Sigmoid colon (tissue), 4 donors: ENCODE measurements around the gene ANTXR1.

ENCODE experiments used
- EP300 ChIP-seq, 4 donors: sonication (generic); formaldehyde crosslinking; IDR thresholded peaks; one replicate each; pipeline ENCODE4 v1.6.1; 2017; ENCODE audit warnings: antibody characterized with exemption in 4 of 4
- POLR2A ChIP-seq, 2 donors: fragments of 450-650 bp; IDR thresholded peaks; one replicate each; pipeline ENCODE4 v1.6.1; 2016; ENCODE audit warnings: antibody characterized with exemption in 2 of 2, mild to moderate bottlenecking in 2 of 2, moderate library complexity in 2 of 2
- POLR2AphosphoS5 ChIP-seq, 4 donors: sonication (generic); formaldehyde crosslinking; IDR thresholded peaks; one replicate each; pipeline ENCODE4 v1.6.1; 2017; ENCODE audit warnings: antibody characterized with exemption in 4 of 4
- TF ChIP-seq, protein P1 (sequence below), 4 experiments: fragments of 450-650 bp in 3 of 4; fragments of 200-600 bp in 1 of 4; IDR thresholded peaks; one replicate each; pipeline ENCODE4 v1.5.1; 2016 to 2019; ENCODE audit warnings: antibody characterized with exemption in 4 of 4, mild to moderate bottlenecking in 3 of 4, moderate library complexity in 2 of 4

GRCh38 chr2:69088466-69088865 is 75.5 kb downstream of the ANTXR1 start:
- TF ChIP-seq, protein P1, sequence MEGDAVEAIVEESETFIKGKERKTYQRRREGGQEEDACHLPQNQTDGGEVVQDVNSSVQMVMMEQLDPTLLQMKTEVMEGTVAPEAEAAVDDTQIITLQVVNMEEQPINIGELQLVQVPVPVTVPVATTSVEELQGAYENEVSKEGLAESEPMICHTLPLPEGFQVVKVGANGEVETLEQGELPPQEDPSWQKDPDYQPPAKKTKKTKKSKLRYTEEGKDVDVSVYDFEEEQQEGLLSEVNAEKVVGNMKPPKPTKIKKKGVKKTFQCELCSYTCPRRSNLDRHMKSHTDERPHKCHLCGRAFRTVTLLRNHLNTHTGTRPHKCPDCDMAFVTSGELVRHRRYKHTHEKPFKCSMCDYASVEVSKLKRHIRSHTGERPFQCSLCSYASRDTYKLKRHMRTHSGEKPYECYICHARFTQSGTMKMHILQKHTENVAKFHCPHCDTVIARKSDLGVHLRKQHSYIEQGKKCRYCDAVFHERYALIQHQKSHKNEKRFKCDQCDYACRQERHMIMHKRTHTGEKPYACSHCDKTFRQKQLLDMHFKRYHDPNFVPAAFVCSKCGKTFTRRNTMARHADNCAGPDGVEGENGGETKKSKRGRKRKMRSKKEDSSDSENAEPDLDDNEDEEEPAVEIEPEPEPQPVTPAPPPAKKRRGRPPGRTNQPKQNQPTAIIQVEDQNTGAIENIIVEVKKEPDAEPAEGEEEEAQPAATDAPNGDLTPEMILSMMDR (IDR thresholded peaks at IDR 0.05) = no peak
- TF ChIP-seq POLR2A (IDR thresholded peaks at IDR 0.05) = no peak
- TF ChIP-seq EP300 (IDR thresholded peaks at IDR 0.05) = no peak
- no peak for TF ChIP-seq POLR2AphosphoS5 (IDR thresholded peaks at IDR 0.05)
